ENCODE results near the gene TUBB4A. TPM values are rescaled to one million over a fixed set of nuclear protein-coding genes. Genes with fewer than 3 reads are reported as not detected.

Gene TUBB4A
- total and polyA plus RNA-seq, 2 of the 8 experiments (the other 6 are each of a cell fraction or from before 2014, with no cell fraction given): 16.8 to 30.4 TPM

GRCh38 chr19:6529937-6530385 lies 27.9 kb upstream of the TUBB4A start (continued):
- TF ChIP-seq MAFK (IDR thresholded peaks at IDR 0.05; ENCODE audit: low read depth, low read length) (no peak), HDAC2 (IDR thresholded peaks at IDR 0.05; ENCODE audit: borderline replicate concordance in 1 of 2, low read depth in 2 of 2, low read length in 2 of 2) (no peak), SIN3A (conservative IDR thresholded peaks at IDR 0.05 in 1 of 2, IDR thresholded peaks at IDR 0.05 in 1 of 2; ENCODE audit: low read depth in 1 of 2, low read length in 2 of 2) (no peak), TEAD4 (IDR thresholded peaks at IDR 0.05; ENCODE audit: low read depth, low read length) (no peak)

All from H1 (cell line).